Osteoblast (primary cell): ENCODE measurements around the gene ZNF70. TPM values are rescaled to one million over a fixed set of nuclear protein-coding genes. Genes with fewer than 3 reads are reported as not detected.

Source experiments
- DNase-seq: peaks from one replicate; pipeline ENCODE4 v3.0.0; 2011; ENCODE audit warnings: low spot score, mixed read lengths; ENCODE audit not compliant: insufficient read length; ENCODE audit errors: missing footprints
- H2AFZ ChIP-seq: 2 replicates; pipeline ENCODE4 v1.6.0; 2011; ENCODE audit warnings: mild to moderate bottlenecking, low read length
- H3K27ac ChIP-seq: 2 replicates; pipeline ENCODE4 v1.5.1; 2011; ENCODE audit warnings: mild to moderate bottlenecking, low read depth, low read length, moderate library complexity
- H3K27me3 ChIP-seq: 2 replicates; pipeline ENCODE4 v1.6.0; 2012; ENCODE audit warnings: mild to moderate bottlenecking, control low read depth, inconsistent platforms, low read length, moderate library complexity; ENCODE audit not compliant: insufficient read depth
- H3K36me3 ChIP-seq: 2 replicates; pipeline ENCODE4 v1.5.1; 2011; ENCODE audit warnings: mild to moderate bottlenecking, low read length, control low read depth, moderate library complexity; ENCODE audit not compliant: insufficient read depth
- H3K4me1 ChIP-seq: 2 replicates; pipeline ENCODE4 v1.5.1; 2011; ENCODE audit warnings: mild to moderate bottlenecking, low read length, control low read depth, moderate library complexity; ENCODE audit not compliant: insufficient read depth
- H3K4me2 ChIP-seq: 2 replicates; pipeline ENCODE4 v1.6.0; 2011; ENCODE audit warnings: mild to moderate bottlenecking, low read length; ENCODE audit not compliant: insufficient read depth
- H3K4me3 ChIP-seq: fragments of 200-600 bp; sonication (generic); 3 replicates; pipeline ENCODE4 v1.5.1; 2012; ENCODE audit warnings: mild to moderate bottlenecking, low read length, inconsistent platforms; ENCODE audit not compliant: insufficient read depth
- H3K79me2 ChIP-seq: 2 replicates; pipeline ENCODE4 v1.6.0; 2012; ENCODE audit warnings: mild to moderate bottlenecking, low read length, control low read depth, inconsistent platforms; ENCODE audit not compliant: insufficient read depth
- H3K9me3 ChIP-seq: 2 replicates; pipeline ENCODE4 v1.5.1; 2011; ENCODE audit warnings: low read depth, low read length, control low read depth
- H4K20me1 ChIP-seq: 2 replicates; pipeline ENCODE4 v1.6.0; 2012; ENCODE audit warnings: mild to moderate bottlenecking, low read length, control low read depth; ENCODE audit not compliant: insufficient read depth
- total RNA-seq: library from RNA; depleted of rRNA; stranded (reverse); fragments of >200 nt; gene quantifications from 2 replicates; pipeline ENCODE4 v1.2.3, GENCODE V29; 2012
- TF ChIP-seq, protein P1 (sequence below): IDR thresholded peaks from 2 replicates; pipeline ENCODE4 v1.5.1; 2011; ENCODE audit warnings: mild to moderate bottlenecking, low read depth, low read length, moderate library complexity; ENCODE audit errors: extremely low read depth

ZNF70 gene
- 6.5 and 7.4 TPM in 2 replicates for total RNA-seq

DNA sequence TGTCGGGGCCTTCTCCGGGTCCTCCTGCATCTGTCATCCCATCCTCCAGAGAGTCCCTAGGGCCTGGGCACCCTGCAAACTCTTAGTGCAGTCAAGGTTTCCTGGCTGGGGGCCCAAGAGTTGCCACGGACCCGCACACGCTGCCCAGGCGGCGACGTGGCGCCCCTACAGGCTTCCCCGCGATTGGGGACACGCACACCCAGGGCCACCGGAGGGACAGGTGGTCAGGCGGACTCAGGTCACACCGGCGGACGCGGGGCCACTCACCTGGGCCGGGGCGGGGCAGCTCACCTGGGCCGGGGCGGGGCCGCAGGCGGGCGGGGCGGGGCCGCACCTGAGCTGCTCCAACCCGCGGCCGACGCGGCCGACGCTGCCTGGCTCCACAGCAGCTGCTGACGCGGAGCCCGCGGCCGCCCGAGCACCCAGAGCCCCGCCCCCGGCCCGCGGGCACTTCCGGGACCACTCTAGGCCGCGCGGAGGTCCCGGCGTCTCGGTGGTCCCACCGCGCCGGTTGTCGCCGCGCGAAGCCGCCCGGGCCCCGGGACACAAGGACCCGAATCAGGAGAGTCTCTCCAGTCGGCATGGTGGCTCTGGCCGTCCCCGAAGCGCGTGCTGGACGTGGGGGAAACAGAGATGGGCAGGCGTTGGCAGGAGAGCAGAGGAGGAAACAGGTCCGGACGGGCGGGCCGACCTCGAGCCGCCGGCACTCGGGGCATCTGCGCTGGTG lies at the start of gene ZNF70:
Gene ZNF70 (minus strand): TSS at position 399 of the 727 bp plus-strand sequence. CDS start 5,972 bp downstream, outside the sequence.
- Histone ChIP-seq H3K27ac (peak within 1 kb of the TSS; percentile 75), H4K20me1 (peaks cover 4% of the 10 kb centered on the region), H3K36me3 (no peaks in the 10 kb centered on the region), H3K4me3 (peak within 1 kb of the TSS; percentile 89), H2AFZ (peak within 1 kb of the TSS; percentile 95), H3K79me2 (peaks cover 11% of the 10 kb centered on the region), H3K4me1 (peaks cover 13% of the 10 kb centered on the region), H3K9me3 (no peaks in the 10 kb centered on the region), H3K27me3 (no peaks in the 10 kb centered on the region), H3K4me2 (peak within 1 kb of the TSS; percentile 97)
- DNase-seq: peak; percentile 98
- TF ChIP-seq, protein P1, sequence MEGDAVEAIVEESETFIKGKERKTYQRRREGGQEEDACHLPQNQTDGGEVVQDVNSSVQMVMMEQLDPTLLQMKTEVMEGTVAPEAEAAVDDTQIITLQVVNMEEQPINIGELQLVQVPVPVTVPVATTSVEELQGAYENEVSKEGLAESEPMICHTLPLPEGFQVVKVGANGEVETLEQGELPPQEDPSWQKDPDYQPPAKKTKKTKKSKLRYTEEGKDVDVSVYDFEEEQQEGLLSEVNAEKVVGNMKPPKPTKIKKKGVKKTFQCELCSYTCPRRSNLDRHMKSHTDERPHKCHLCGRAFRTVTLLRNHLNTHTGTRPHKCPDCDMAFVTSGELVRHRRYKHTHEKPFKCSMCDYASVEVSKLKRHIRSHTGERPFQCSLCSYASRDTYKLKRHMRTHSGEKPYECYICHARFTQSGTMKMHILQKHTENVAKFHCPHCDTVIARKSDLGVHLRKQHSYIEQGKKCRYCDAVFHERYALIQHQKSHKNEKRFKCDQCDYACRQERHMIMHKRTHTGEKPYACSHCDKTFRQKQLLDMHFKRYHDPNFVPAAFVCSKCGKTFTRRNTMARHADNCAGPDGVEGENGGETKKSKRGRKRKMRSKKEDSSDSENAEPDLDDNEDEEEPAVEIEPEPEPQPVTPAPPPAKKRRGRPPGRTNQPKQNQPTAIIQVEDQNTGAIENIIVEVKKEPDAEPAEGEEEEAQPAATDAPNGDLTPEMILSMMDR: no peak

DNA sequence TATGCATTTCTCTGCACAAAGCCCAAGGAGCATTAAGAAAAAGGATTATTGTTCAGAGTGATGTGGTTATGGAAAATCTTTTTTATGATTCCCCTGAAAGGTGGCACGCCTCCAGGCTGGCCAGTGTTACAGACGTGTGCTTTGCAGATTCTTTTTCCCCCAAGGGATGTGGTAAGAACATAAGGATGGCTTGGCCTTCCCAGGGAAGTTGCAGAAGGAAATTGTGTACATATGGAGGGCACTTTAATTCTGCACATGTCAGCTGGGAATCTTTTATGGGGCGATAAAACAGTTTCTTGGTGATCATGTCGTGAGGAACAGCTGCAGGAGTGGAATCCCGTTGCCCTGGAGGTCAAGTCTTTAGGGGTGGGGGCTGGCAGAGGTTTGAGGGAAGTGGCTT lies 45.5 kb upstream of the ZNF70 start:
- Histone ChIP-seq H3K27me3 (no peaks in the 10 kb centered on the region), H3K4me2 (no peak overlapping the region), H3K4me1 (no peaks in the 10 kb centered on the region), H3K9me3 (no peaks in the 10 kb centered on the region), H3K36me3 (peaks cover 68% of the 10 kb centered on the region), H2AFZ (no peak overlapping the region), H4K20me1 (peaks cover 29% of the 10 kb centered on the region), H3K79me2 (peaks cover 21% of the 10 kb centered on the region), H3K4me3 (no peak overlapping the region), H3K27ac (no peak overlapping the region)
- DNase-seq: peak; percentile 79
- TF ChIP-seq, protein P1: no peak

DNA sequence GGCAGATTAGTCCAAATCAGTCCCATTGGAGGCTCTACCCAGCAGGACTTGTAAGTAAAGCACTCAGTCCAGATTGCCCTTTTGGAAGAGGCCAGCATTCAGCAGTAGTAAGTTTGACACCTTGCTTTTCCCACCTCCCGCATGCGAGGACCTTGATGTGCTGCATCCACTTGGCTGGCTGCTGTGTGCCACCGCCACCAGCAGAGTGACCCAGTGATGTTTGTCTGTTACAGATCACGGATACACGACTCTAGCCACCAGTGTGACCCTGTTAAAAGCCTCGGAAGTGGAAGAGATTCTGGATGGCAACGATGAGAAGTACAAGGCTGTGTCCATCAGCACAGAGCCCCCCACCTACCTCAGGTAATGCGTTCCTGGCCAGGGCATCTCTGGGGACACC lies 42.4 kb upstream of the ZNF70 start:
- DNase-seq: peak; percentile 38
- Histone ChIP-seq H3K9me3 (no peaks in the 10 kb centered on the region), H3K4me2 (no peak overlapping the region), H3K36me3 (peaks cover 54% of the 10 kb centered on the region), H3K4me3 (no peak overlapping the region), H3K27ac (no peak overlapping the region), H3K79me2 (peaks cover 52% of the 10 kb centered on the region), H3K27me3 (no peaks in the 10 kb centered on the region), H4K20me1 (peaks cover 54% of the 10 kb centered on the region), H3K4me1 (peaks cover 15% of the 10 kb centered on the region), H2AFZ (no peak overlapping the region)
- TF ChIP-seq, protein P1: no peak
